Psoas muscle (tissue), 8 donors: Measurements from ENCODE around the gene B3GAT2. TPM values are rescaled to one million over a fixed set of nuclear protein-coding genes. Genes with fewer than 3 reads are reported as not detected.

Experiments
- ATAC-seq, 4 donors: fragments of 200-7000 bp; cut with Tn5 transposase; one replicate each; pipeline ENCODE4 v1.9.1; 2020; ENCODE audit warnings: moderate library complexity in 3 of 4, mild to moderate bottlenecking in 2 of 4
- DNase-seq, 2 donors: peaks; one replicate each; pipeline ENCODE4 v3.0.0-alpha.2; 2020
- H3K27ac ChIP-seq: fragments of 200-600 bp; one replicate; pipeline ENCODE4 v1.8.0; 2022
- H3K27me3 ChIP-seq, 3 donors: fragments of 200-600 bp in 1 of 3; one replicate each; pipeline versions ENCODE4 v1.6.1 to v1.8.0; 2013 to 2022; ENCODE audit warnings: low read length in 2 of 3, mild to moderate bottlenecking in 2 of 3, moderate library complexity in 1 of 3; ENCODE audit not compliant: insufficient read depth in 3 of 3
- H3K36me3 ChIP-seq, 2 donors: fragments of 200-600 bp in 1 of 2; one replicate each; pipeline versions ENCODE4 v1.6.1 to v1.8.0; 2013 to 2022; ENCODE audit warnings: low read depth in 1 of 2, mild to moderate bottlenecking in 1 of 2, moderate library complexity in 1 of 2; ENCODE audit not compliant: insufficient read depth in 1 of 2
- H3K4me1 ChIP-seq: fragments of 200-600 bp; one replicate; pipeline ENCODE4 v1.8.0; 2022
- H3K4me3 ChIP-seq: fragments of 200-600 bp; one replicate; pipeline ENCODE4 v1.8.0; 2022; ENCODE audit warnings: mild to moderate bottlenecking
- H3K9me3 ChIP-seq: fragments of 200-600 bp; one replicate; pipeline ENCODE4 v1.8.0; 2022
- WGBS, 3 donors: extraction: QIAGEN DNeasy Blood & Tissue Kit; methylation state at CpG; one replicate each; pipeline versions ENCODE4 v1.1.6 to v1.1.7; 2013; 5-methylcytosine and 5-hydroxymethylcytosine counted together
- intact Hi-C, 2 donors: fragments of 100-400 bp; cut with DNase I; formaldehyde crosslinking; loops; one replicate each; pipeline versions ENCODE4 v1.11.0 to v1.14.2; 2022
- polyA plus RNA-seq, 3 donors: library from polyadenylated mRNA; stranded (reverse); fragments of 200-250 nt; gene quantifications; one replicate each; pipeline ENCODE4 v1.2.3, GENCODE V29; 2013
- total RNA-seq, 4 donors: library from RNA; stranded (reverse); fragmentation: NEBNext Ultra II Directional in 2 of 4; extraction: Animal tissue kit (Norgen Biotek cat#: 25700) in 2 of 4; gene quantifications; one replicate each; pipeline versions ENCODE4 v1.2.1 to v1.2.4, GENCODE V29; 2021 to 2023
- TF ChIP-seq, protein P1 (sequence below): fragments of 200-600 bp; IDR thresholded peaks from one replicate; pipeline ENCODE4 v1.8.0; 2022; ENCODE audit warnings: antibody characterized with exemption
- donor health status: healthy with polysubstance abuse.
- donor health status: DM: no; HTN: no; CAD: no; lungs with moderate emphysema.
- donor health status: Bipolar disorder and iron deficiency.
- donor health status: healthy.
- donor health status: DM: yes; HTN: yes; CAD: no.
- donor health status: DM: no; HTN: no; CAD: no.
- donor health status: DM: no; HTN: no; CAD: no.
- donor health status: DM: yes; HTN: yes; CAD: no.

The B3GAT2 gene
- total and polyA plus RNA-seq, 7 donors: 0.04 to 0.14 (median 0.04) TPM; not detected in 4

DNA sequence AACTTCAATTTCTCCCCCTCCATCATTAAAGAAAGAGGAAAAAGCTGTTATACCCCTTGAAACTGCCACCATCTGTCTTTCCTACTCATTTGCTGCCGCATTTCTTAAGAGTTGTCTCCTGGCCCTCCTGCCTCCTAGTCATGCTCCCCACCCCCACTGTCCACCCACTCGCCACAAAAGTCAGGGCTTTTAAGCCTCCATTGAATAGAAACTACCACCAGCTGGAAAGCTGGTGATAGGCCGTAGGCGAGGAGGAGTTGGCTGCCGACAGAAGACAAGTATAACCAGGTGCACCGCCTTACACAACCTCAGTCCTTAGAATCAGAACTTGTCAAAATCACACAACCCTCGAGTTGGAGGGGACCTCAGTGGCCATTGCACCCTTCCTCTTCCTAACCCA, 67.6 kb downstream of the B3GAT2 start:
- peaks cover 7% of the 10 kb centered on the region for H3K4me1 ChIP-seq
- no peak overlapping the region for H3K27ac ChIP-seq
- H3K9me3 ChIP-seq: no peaks in the 10 kb centered on the region
- H3K4me3 ChIP-seq: no peak overlapping the region
- intact Hi-C loops: loop anchor here in 1 of 2 donors (10.0 kb wide), 1 partner anchor 344 kb away; no protein-coding TSS in a partner anchor
- ATAC-seq: no peak
- DNase-seq: no peak
- TF ChIP-seq, protein P1, sequence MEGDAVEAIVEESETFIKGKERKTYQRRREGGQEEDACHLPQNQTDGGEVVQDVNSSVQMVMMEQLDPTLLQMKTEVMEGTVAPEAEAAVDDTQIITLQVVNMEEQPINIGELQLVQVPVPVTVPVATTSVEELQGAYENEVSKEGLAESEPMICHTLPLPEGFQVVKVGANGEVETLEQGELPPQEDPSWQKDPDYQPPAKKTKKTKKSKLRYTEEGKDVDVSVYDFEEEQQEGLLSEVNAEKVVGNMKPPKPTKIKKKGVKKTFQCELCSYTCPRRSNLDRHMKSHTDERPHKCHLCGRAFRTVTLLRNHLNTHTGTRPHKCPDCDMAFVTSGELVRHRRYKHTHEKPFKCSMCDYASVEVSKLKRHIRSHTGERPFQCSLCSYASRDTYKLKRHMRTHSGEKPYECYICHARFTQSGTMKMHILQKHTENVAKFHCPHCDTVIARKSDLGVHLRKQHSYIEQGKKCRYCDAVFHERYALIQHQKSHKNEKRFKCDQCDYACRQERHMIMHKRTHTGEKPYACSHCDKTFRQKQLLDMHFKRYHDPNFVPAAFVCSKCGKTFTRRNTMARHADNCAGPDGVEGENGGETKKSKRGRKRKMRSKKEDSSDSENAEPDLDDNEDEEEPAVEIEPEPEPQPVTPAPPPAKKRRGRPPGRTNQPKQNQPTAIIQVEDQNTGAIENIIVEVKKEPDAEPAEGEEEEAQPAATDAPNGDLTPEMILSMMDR: no peak
- 77 to 81% (median 79%) methylated on average over 7 of the region's 7 CpGs for WGBS, 3 donors
- no peaks in the 10 kb centered on the region for H3K36me3 ChIP-seq
- no peaks in the 10 kb centered on the region for H3K27me3 ChIP-seq

DNA sequence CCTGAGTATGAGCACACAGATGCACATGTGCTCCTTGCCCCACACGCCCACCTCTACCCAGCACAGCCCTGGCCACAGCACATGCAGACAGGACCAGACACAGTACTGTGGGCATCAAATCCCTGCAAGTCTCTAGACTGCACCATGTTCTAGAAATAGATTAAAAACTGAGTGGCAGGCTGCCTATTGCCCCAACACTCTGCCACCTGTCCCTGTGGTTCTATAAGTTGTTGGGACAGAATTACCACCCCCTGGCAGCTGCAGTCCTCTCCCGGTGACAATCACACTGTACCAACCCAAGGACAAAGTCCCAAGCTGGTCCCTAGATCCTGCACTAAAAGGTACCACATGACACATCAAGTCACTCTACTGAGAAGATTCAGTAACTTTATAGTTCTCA, 70.2 kb downstream of the B3GAT2 start:
- Histone ChIP-seq H3K27me3 (no peaks in the 10 kb centered on the region), H3K36me3 (no peaks in the 10 kb centered on the region), H3K4me3 (no peak overlapping the region), H3K9me3 (no peaks in the 10 kb centered on the region), H3K4me1 (peaks cover 7% of the 10 kb centered on the region), H3K27ac (no peak overlapping the region)
- DNase-seq (no peak), ATAC-seq (peak; percentile 50 to 73 (median 66))
- WGBS, 3 donors: 45 to 54% (median 52%) methylated on average over 2 of the region's 2 CpGs
- TF ChIP-seq, protein P1: no peak
- intact Hi-C loops: loop anchor here in 1 of 2 donors (10.0 kb wide), 1 partner anchor 342 kb away; no protein-coding TSS in a partner anchor

DNA sequence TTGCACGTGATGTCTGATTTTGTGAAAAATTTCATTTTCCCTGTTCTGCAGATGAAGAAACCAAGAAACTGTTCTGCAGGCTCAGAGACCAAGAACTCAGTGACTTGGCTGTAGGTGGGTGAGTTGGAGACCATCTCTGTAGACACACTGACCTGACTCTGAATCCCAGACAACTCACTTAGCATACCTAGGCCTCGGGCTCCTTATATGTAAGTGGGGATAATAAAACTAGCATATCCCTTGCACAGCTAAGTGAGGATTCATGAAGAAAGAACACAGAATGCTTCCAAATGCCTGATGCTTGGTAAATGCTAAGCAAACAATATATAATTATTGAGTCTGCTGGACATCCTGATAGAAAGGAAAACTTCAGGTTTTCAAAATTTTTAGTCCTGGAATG, 70.8 kb downstream of the B3GAT2 start:
- WGBS, 3 donors: 88 to 94% (median 91%) methylated on average over 2 of the region's 2 CpGs
- peaks cover 7% of the 10 kb centered on the region for H3K4me1 ChIP-seq
- DNase-seq: no peak
- intact Hi-C loops: loop anchor here in 1 of 2 donors (10.0 kb wide), 1 partner anchor 341 kb away; no protein-coding TSS in a partner anchor
- no peak for ATAC-seq
- no peaks in the 10 kb centered on the region for H3K27me3 ChIP-seq
- TF ChIP-seq, protein P1: no peak
- H3K4me3 ChIP-seq: no peak overlapping the region
- H3K27ac ChIP-seq: no peak overlapping the region
- H3K9me3 ChIP-seq: no peaks in the 10 kb centered on the region
- no peaks in the 10 kb centered on the region for H3K36me3 ChIP-seq

DNA sequence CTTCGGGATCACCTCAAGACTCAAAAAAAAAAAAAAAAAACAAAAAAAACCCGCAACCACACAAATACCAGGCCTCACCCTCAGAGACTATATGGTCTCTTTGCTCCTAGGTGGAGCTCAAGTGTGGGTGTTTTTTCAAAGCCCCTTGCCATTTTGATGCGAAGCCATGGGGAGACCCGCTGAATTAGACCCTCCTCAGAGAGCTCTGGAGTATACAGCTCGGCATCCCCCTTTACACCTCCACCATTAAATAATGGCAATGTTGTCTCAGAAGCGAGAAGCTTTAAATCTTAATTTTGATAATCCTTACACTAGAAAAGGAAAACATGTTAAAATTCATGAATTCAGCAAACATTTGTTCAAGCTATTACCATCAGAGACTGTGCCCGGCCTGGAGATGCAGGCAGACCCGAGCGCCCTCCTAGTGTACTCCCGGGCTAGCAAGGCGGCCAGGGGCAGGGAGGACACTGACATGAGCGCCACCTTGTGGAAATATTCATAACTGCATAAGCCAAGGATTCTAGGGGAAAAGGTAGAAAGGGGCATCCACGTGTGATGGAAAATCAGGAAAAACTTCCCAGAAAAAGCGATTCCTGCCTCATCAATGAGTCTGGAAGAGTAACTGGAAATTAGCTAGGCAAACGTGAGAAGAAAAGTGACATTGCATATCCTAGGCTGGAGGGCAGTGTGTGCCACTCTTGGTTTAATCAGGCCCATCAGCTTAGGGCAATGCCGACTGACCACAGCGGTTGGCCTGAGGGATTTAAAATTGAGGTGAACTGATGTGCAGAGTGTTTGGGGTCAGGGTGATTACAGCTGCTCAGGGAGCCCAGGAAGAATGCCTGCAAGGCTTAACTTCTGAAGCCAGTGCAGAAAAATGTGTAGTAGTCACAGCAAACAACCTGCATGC, 72.5 kb downstream of the B3GAT2 start:
- peaks cover 7% of the 10 kb centered on the region for H3K4me1 ChIP-seq
- WGBS, 3 donors: 36 to 40% (median 39%) methylated on average over 17 of the region's 17 CpGs
- H3K27me3 ChIP-seq: no peaks in the 10 kb centered on the region
- peak; percentile 78 to 92 (median 89) for ATAC-seq
- H3K36me3 ChIP-seq: no peaks in the 10 kb centered on the region
- H3K9me3 ChIP-seq: no peaks in the 10 kb centered on the region
- H3K27ac ChIP-seq: no peak overlapping the region
- peak; percentile 40 to 68 for DNase-seq
- TF ChIP-seq, protein P1: peak; percentile 95
- intact Hi-C loops: loop anchor here (2.0 to 10.0 kb wide), 3 partner anchors 178 to 340 kb away; no protein-coding TSS in a partner anchor
- no peak overlapping the region for H3K4me3 ChIP-seq
